ENCODE data around the gene PAPPA2. TPM values are rescaled to one million over a fixed set of nuclear protein-coding genes. Genes with fewer than 3 reads are reported as not detected.

The PAPPA2 gene
- total and polyA plus RNA-seq, 2 donors from 2014 or later, result 4.9 to 93.5 TPM

GRCh38 chr1:176786274-176786673, 323.3 kb downstream of the PAPPA2 start:
- FAIRE-seq (no peak), DNase-seq (peak in 1 of 5 donors; percentile 16)
- no peak for TF ChIP-seq CTCF (IDR thresholded peaks at IDR 0.05; ENCODE audit: borderline replicate concordance, extremely low read depth, insufficient read depth)
- Histone ChIP-seq H3K4me3 (ENCODE audit: low read length in 3 of 3) (no peak overlapping the region), H3K9ac (ENCODE audit: low read length in 3 of 3) (no peak overlapping the region), H3K27ac (ENCODE audit: low read depth in 2 of 2, low read length in 2 of 2) (no peak overlapping the region), H3K27me3 (ENCODE audit: control insufficient read depth, insufficient read depth, low read length) (no peaks in the 10 kb centered on the region), H3K9me3 (ENCODE audit: control insufficient read depth in 2 of 3, insufficient read depth in 1 of 3, low read length in 3 of 3) (no peaks in the 10 kb centered on the region), H3K36me3 (ENCODE audit: control insufficient read depth in 2 of 3, insufficient read depth in 3 of 3, low read length in 3 of 3) (no peaks in the 10 kb centered on the region), H3K4me1 (ENCODE audit: control insufficient read depth in 2 of 3, insufficient read depth in 2 of 3, low read depth in 1 of 3, low read length in 3 of 3) (no peaks in the 10 kb centered on the region)
- intact Hi-C loops (cut with DNase I), result no loop called here

DNA sequence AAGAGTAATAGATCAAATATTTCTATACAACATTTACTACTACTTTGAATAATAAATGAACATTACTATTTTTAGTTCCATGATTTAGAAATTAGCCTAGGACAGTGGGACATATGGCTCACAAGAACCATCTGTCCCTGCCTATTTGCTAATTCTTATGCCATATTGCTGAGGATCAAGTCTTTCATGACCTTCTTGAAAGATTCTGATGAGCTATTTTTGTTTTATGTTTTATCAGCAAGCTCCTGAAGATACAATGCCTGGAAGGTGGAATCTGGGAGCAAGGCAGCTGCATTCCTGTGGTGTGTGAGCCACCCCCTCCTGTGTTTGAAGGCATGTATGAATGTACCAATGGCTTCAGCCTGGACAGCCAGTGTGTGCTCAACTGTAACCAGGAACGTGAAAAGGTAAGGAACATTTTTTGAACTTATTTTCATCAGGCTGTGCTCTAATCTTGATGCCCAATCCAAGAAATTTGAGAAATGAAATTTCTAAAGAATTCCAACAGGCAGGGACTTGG, 326.7 kb downstream of the PAPPA2 start:
- Histone ChIP-seq H3K9ac (ENCODE audit: low read length in 3 of 3) (no peak overlapping the region), H3K27ac (ENCODE audit: low read depth in 2 of 2, low read length in 2 of 2) (no peak overlapping the region), H3K4me1 (ENCODE audit: control insufficient read depth in 2 of 3, insufficient read depth in 2 of 3, low read depth in 1 of 3, low read length in 3 of 3) (no peaks in the 10 kb centered on the region), H3K36me3 (ENCODE audit: control insufficient read depth in 2 of 3, insufficient read depth in 3 of 3, low read length in 3 of 3) (no peaks in the 10 kb centered on the region), H3K27me3 (ENCODE audit: control insufficient read depth, insufficient read depth, low read length) (no peaks in the 10 kb centered on the region), H3K9me3 (ENCODE audit: control insufficient read depth in 2 of 3, insufficient read depth in 1 of 3, low read length in 3 of 3) (no peaks in the 10 kb centered on the region), H3K4me3 (ENCODE audit: low read length in 3 of 3) (no peak overlapping the region)
- DNase-seq (no peak), FAIRE-seq (no peak)
- TF ChIP-seq CTCF (IDR thresholded peaks at IDR 0.05; ENCODE audit: borderline replicate concordance, extremely low read depth, insufficient read depth), result no peak
- intact Hi-C loops (cut with DNase I), result no loop called here

DNA sequence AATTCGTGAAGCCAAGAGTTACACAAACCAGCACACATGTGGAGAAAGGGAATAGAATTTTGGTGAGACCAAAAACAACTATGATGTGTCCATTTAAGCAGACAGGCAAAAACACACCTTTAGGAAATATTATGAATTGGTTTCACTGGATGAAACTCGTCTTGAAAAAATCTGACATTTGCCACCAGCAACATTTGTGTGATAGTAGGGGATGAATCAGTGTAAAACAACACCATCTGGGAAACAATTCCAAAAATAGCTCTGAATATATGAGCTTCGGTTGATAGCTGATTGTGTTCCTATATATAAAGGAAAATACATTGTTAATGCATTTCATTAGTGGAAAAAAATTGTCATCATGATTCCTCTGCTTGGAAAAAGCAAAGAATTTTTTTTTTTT, 327.8 kb downstream of the PAPPA2 start:
- H3K4me3 ChIP-seq (ENCODE audit: low read length in 3 of 3), result no peak overlapping the region
- intact Hi-C loops (cut with DNase I), result no loop called here
- DNase-seq (no peak), FAIRE-seq (no peak)
- no peak overlapping the region for H3K9ac ChIP-seq (ENCODE audit: low read length in 3 of 3)
- no peak for TF ChIP-seq CTCF (IDR thresholded peaks at IDR 0.05; ENCODE audit: borderline replicate concordance, extremely low read depth, insufficient read depth)
- no peaks in the 10 kb centered on the region for H3K9me3 ChIP-seq (ENCODE audit: control insufficient read depth in 2 of 3, insufficient read depth in 1 of 3, low read length in 3 of 3)
- no peaks in the 10 kb centered on the region for H3K4me1 ChIP-seq (ENCODE audit: control insufficient read depth in 2 of 3, insufficient read depth in 2 of 3, low read depth in 1 of 3, low read length in 3 of 3)
- H3K36me3 ChIP-seq (ENCODE audit: control insufficient read depth in 2 of 3, insufficient read depth in 3 of 3, low read length in 3 of 3), result no peaks in the 10 kb centered on the region
- H3K27ac ChIP-seq (ENCODE audit: low read depth in 2 of 2, low read length in 2 of 2), result no peak overlapping the region
- no peaks in the 10 kb centered on the region for H3K27me3 ChIP-seq (ENCODE audit: control insufficient read depth, insufficient read depth, low read length)

DNA sequence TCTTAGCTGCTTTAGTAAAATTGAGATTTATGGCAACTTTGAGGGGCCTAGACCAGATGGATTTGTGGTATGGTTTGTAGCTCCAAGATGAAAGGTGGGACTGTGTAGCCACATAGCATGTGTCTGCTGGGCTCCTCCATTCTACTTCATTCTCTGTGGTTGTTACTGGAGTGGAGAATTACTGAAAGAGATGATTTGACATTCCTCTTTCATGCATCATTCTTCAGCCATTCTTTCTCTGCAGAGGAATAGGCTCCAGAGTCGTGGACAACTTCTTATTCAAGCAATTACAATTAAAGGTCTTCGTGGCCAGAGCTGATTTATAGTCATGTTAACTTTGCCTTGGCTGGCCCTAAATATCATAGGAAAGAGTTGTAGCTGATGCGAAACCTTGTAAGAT, 328.9 kb downstream of the PAPPA2 start:
- Histone ChIP-seq H3K4me3 (ENCODE audit: low read length in 3 of 3) (no peak overlapping the region), H3K9me3 (ENCODE audit: control insufficient read depth in 2 of 3, insufficient read depth in 1 of 3, low read length in 3 of 3) (no peaks in the 10 kb centered on the region), H3K36me3 (ENCODE audit: control insufficient read depth in 2 of 3, insufficient read depth in 3 of 3, low read length in 3 of 3) (no peaks in the 10 kb centered on the region), H3K9ac (ENCODE audit: low read length in 3 of 3) (no peak overlapping the region), H3K27me3 (ENCODE audit: control insufficient read depth, insufficient read depth, low read length) (no peaks in the 10 kb centered on the region), H3K4me1 (ENCODE audit: control insufficient read depth in 2 of 3, insufficient read depth in 2 of 3, low read depth in 1 of 3, low read length in 3 of 3) (no peaks in the 10 kb centered on the region), H3K27ac (ENCODE audit: low read depth in 2 of 2, low read length in 2 of 2) (no peak overlapping the region)
- intact Hi-C loops (cut with DNase I), result no loop called here
- TF ChIP-seq CTCF (IDR thresholded peaks at IDR 0.05; ENCODE audit: borderline replicate concordance, extremely low read depth, insufficient read depth), result no peak
- FAIRE-seq, result no peak
- no peak for DNase-seq

Data from kidney (tissue), 14 donors.